GM21786 (cell line): ENCODE measurements around the gene LOXHD1.

ENCODE experiments used
- ATAC-seq: cut with Tn5 transposase; IDR thresholded peaks from one replicate; pipeline ENCODE4 v1.9.1; 2021; ENCODE audit not compliant: unreplicated experiment

The LOXHD1 gene

GRCh38 chr18:46554406-46555080 lies 102.5 kb downstream of the LOXHD1 start:
- no peak for ATAC-seq

- ATAC-seq, result no peak
Measured at GRCh38 chr18:46550609-46551008, 106.4 kb downstream of the LOXHD1 start.

- ATAC-seq, result no peak
Measured at GRCh38 chr18:46547520-46547919, 109.5 kb downstream of the LOXHD1 start.

- no peak for ATAC-seq
Measured at GRCh38 chr18:46546111-46546640, 110.8 kb downstream of the LOXHD1 start.

- no peak for ATAC-seq
Measured at GRCh38 chr18:46542545-46542944, 114.5 kb downstream of the LOXHD1 start.

- no peak for ATAC-seq
Measured at GRCh38 chr18:46541626-46542189, 115.3 kb downstream of the LOXHD1 start.

GRCh38 chr18:46538376-46538775 lies 118.6 kb downstream of the LOXHD1 start:
- ATAC-seq, result no peak

- no peak for ATAC-seq
Measured at GRCh38 chr18:46536215-46536874, 120.7 kb downstream of the LOXHD1 start.

- no peak for ATAC-seq
Measured at GRCh38 chr18:46531482-46531881, 125.5 kb downstream of the LOXHD1 start.

- ATAC-seq, result no peak
Measured at GRCh38 chr18:46528037-46528436, 129.0 kb downstream of the LOXHD1 start.

GRCh38 chr18:46519870-46520269 lies 137.2 kb downstream of the LOXHD1 start:
- no peak for ATAC-seq

GRCh38 chr18:46518438-46518837 lies 138.6 kb downstream of the LOXHD1 start:
- ATAC-seq, result no peak

GRCh38 chr18:46516555-46516954 lies 140.5 kb downstream of the LOXHD1 start:
- ATAC-seq, result no peak

GRCh38 chr18:46510386-46510785 lies 146.6 kb downstream of the LOXHD1 start:
- no peak for ATAC-seq

GRCh38 chr18:46509530-46509929 lies 147.5 kb downstream of the LOXHD1 start:
- no peak for ATAC-seq

GRCh38 chr18:46506974-46507586 lies 149.9 kb downstream of the LOXHD1 start:
- ATAC-seq, result no peak

- no peak for ATAC-seq
Measured at GRCh38 chr18:46502444-46502843, 154.6 kb downstream of the LOXHD1 start.

- no peak for ATAC-seq
Measured at GRCh38 chr18:46497129-46497528, 159.9 kb downstream of the LOXHD1 start.

- ATAC-seq, result no peak
Measured at GRCh38 chr18:46488471-46489213, 168.4 kb downstream of the LOXHD1 start.

GRCh38 chr18:46485675-46486194 lies 171.3 kb downstream of the LOXHD1 start:
- ATAC-seq, result no peak

GRCh38 chr18:46484971-46485370 lies 172.0 kb downstream of the LOXHD1 start:
- ATAC-seq, result no peak
